GM23338 (cell line): ENCODE data around the gene CDKAL1. TPM values are rescaled to one million over a fixed set of nuclear protein-coding genes. Genes with fewer than 3 reads are reported as not detected.

ENCODE experiments used
- ATAC-seq: fragments of 200-7000 bp; cut with Tn5 transposase; 3 replicates; pipeline ENCODE4 v1.9.1; 2020
- DNase-seq: peaks from one replicate; pipeline ENCODE4 v3.0.0-alpha.2; 2015; ENCODE audit warnings: low spot score
- H2AFZ ChIP-seq: fragments of 200-600 bp; sonication (generic); 2 replicates; pipeline ENCODE4 v1.8.0; 2016; ENCODE audit warnings: antibody characterized with exemption, mild to moderate bottlenecking, moderate library complexity
- H3F3A ChIP-seq: fragments of 200-600 bp; sonication (generic); replicated peaks from 2 replicates; pipeline ENCODE4 v1.8.0; 2017; ENCODE audit warnings: antibody characterized with exemption, mixed run types, low read depth
- H3K27ac ChIP-seq: fragments of 200-600 bp; sonication (generic); 2 replicates; pipeline ENCODE4 v1.6.1; 2016; ENCODE audit warnings: low read depth
- H3K27me3 ChIP-seq: fragments of 200-600 bp; sonication (generic); 2 replicates; pipeline ENCODE4 v1.8.0; 2016; ENCODE audit warnings: mild to moderate bottlenecking, mixed run types, moderate library complexity; ENCODE audit not compliant: insufficient read depth
- H3K36me3 ChIP-seq: fragments of 200-600 bp; sonication (generic); 2 replicates; pipeline ENCODE4 v1.8.0; 2016; ENCODE audit warnings: mild to moderate bottlenecking; ENCODE audit not compliant: insufficient read depth
- H3K4me1 ChIP-seq: fragments of 200-600 bp; sonication (generic); 2 replicates; pipeline ENCODE4 v1.8.0; 2016; ENCODE audit warnings: mild to moderate bottlenecking, moderate library complexity; ENCODE audit not compliant: insufficient read depth
- H3K4me2 ChIP-seq: fragments of 200-600 bp; sonication (generic); 2 replicates; pipeline ENCODE4 v1.7.1; 2017; ENCODE audit warnings: mixed run types
- H3K4me3 ChIP-seq: fragments of 200-600 bp; sonication (generic); 2 replicates; pipeline ENCODE4 v1.6.1; 2016; ENCODE audit warnings: mixed run types
- H3K79me2 ChIP-seq: fragments of 200-600 bp; sonication (generic); replicated peaks from 2 replicates; pipeline ENCODE4 v1.8.0; 2017; ENCODE audit warnings: mild to moderate bottlenecking; ENCODE audit not compliant: insufficient read depth
- H3K9me2 ChIP-seq: fragments of 200-600 bp; sonication (generic); 2 replicates; pipeline ENCODE4 v1.8.0; 2017; ENCODE audit not compliant: insufficient read depth
- H4K20me1 ChIP-seq: fragments of 200-600 bp; sonication (generic); replicated peaks from 2 replicates; pipeline ENCODE4 v1.8.0; 2017; ENCODE audit warnings: mild to moderate bottlenecking; ENCODE audit not compliant: insufficient read depth
- H3K27ac Mint-ChIP-seq: 2 replicates; pipeline ENCODE4 v1.8.0; 2020; ENCODE audit warnings: inconsistent platforms, mild to moderate bottlenecking, moderate library complexity, mixed read lengths
- H3K27me3 Mint-ChIP-seq: 3 replicates; pipeline ENCODE4 v1.8.0; 2022; ENCODE audit warnings: low read depth, mild to moderate bottlenecking, moderate library complexity, mixed read lengths, inconsistent platforms; ENCODE audit not compliant: insufficient read depth, poor library complexity
- H3K36me3 Mint-ChIP-seq: 3 replicates; pipeline ENCODE4 v1.8.0; 2021; ENCODE audit warnings: low read depth, mild to moderate bottlenecking, inconsistent platforms, moderate library complexity, mixed read lengths
- H3K4me1 Mint-ChIP-seq: 3 replicates; pipeline ENCODE4 v1.8.0; 2020; ENCODE audit warnings: mild to moderate bottlenecking, inconsistent platforms, mixed read lengths
- H3K4me3 Mint-ChIP-seq: 3 replicates; pipeline ENCODE4 v1.8.0; 2021; ENCODE audit warnings: moderate library complexity, mild to moderate bottlenecking, inconsistent platforms, mixed read lengths
- H3K9me3 Mint-ChIP-seq: 3 replicates; pipeline ENCODE4 v1.8.0; 2020; ENCODE audit warnings: moderate library complexity, mild to moderate bottlenecking, inconsistent platforms, mixed read lengths
- EZH2 ChIP-seq: fragments of 200-600 bp; sonication (generic); IDR thresholded peaks from one replicate; pipeline ENCODE4 v1.8.0; 2017; ENCODE audit warnings: antibody characterized with exemption, mild to moderate bottlenecking, low read depth; ENCODE audit not compliant: unreplicated experiment
- EZH2phosphoT487 ChIP-seq: fragments of 200-600 bp; sonication (generic); IDR thresholded peaks from one replicate; pipeline ENCODE4 v1.8.1; 2018; ENCODE audit warnings: antibody characterized with exemption; ENCODE audit not compliant: unreplicated experiment
- POLR2AphosphoS5 ChIP-seq: IDR thresholded peaks from 2 replicates; pipeline ENCODE4 v1.6.1; 2016; ENCODE audit warnings: antibody characterized with exemption, low read depth
- ZNF114 ChIP-seq: fragments of 250-450 bp; sonication (Bioruptor Pico); IDR thresholded peaks from 2 replicates; pipeline ENCODE4 v1.5.0; 2020; ENCODE audit warnings: mild to moderate bottlenecking, moderate library complexity
- ZNF331 ChIP-seq: fragments of 250-450 bp; sonication (Bioruptor Pico); IDR thresholded peaks from 2 replicates; pipeline ENCODE4 v1.5.0; 2020; ENCODE audit warnings: low read depth, mild to moderate bottlenecking, moderate library complexity
- polyA plus RNA-seq: library from polyadenylated mRNA; unstranded; fragments of >200 nt; fragmentation: Nextera tagmentation; extraction: Ambion mirVana; gene quantifications from 2 replicates; pipeline ENCODE4 v1.2.1, GENCODE V29; 2016
- total RNA-seq: library from RNA; depleted of rRNA; stranded (reverse); fragments of >200 nt; shearing (Covaris generic); gene quantifications from 2 replicates; pipeline ENCODE4 v1.2.3, GENCODE V29; 2014
- TF ChIP-seq, protein P1 (sequence below): IDR thresholded peaks from 2 replicates; pipeline ENCODE4 v1.6.1; 2016; ENCODE audit warnings: antibody characterized with exemption
- TF ChIP-seq, protein P2 (sequence below): fragments of 250-450 bp; sonication (Bioruptor Pico); IDR thresholded peaks from 2 replicates; pipeline ENCODE4 v1.5.0; 2020; ENCODE audit warnings: mild to moderate bottlenecking, moderate library complexity
- TF ChIP-seq, protein P3 (sequence below): IDR thresholded peaks from one replicate; pipeline ENCODE4 v1.6.1; 2018; ENCODE audit warnings: antibody characterized with exemption; ENCODE audit not compliant: unreplicated experiment

CDKAL1 gene
- total and polyA plus RNA-seq, 2 experiments from 2014 or later = 17.8 to 35.0 TPM

DNA sequence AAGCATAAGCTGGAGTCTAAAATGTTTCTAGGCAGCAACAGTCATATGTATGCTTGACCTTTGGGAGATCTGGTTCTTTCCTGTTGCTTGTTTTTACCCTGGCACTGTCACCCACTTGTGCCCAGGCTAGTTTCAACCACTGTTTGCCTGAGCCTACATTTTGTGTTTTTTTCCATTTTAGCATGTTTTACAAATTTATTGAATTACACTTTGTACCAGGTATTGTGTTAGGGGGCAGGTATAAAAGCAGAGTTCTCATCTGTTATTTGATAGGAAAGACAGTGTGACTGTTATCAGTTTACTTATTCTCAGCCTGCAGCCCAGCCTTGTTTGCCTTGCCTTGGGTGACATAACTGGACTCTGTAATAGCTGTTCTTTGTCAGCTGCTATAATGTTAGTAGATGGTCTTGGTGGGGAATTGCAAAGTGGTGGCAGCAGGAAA is 147.0 kb downstream of the CDKAL1 start:
- Histone ChIP-seq H3K4me3 (no peak overlapping the region), H3K9me2 (no peaks in the 10 kb centered on the region), H3K79me2 (peaks cover 18% of the 10 kb centered on the region), H3K4me1 (peaks cover 6% of the 10 kb centered on the region; the same call in 1 of the 2 replicates), H3K27me3 (no peaks in the 10 kb centered on the region), H2AFZ (no peak overlapping the region), H3K4me2 (no peak overlapping the region), H4K20me1 (no peaks in the 10 kb centered on the region), H3F3A (no peaks in the 10 kb centered on the region), H3K27ac (no peak overlapping the region), H3K36me3 (no peaks in the 10 kb centered on the region)
- Mint-ChIP-seq H3K9me3 (no peaks in the 10 kb centered on the region; the same call in 2 of the 3 replicates), H3K4me1 (peaks cover 4% of the 10 kb centered on the region; the same call in 2 of the 3 replicates), H3K36me3 (peaks cover 5% of the 10 kb centered on the region; the same call in 1 of the 3 replicates), H3K4me3 (no peak overlapping the region), H3K27ac (no peak overlapping the region), H3K27me3 (peaks cover 4% of the 10 kb centered on the region)
- no peak for ATAC-seq
- no peak for DNase-seq
- TF ChIP-seq EZH2 (no peak), ZNF114 (no peak), ZNF331 (CRISPR knock-in tag) (no peak), POLR2AphosphoS5 (no peak)
- TF ChIP-seq, protein P1, sequence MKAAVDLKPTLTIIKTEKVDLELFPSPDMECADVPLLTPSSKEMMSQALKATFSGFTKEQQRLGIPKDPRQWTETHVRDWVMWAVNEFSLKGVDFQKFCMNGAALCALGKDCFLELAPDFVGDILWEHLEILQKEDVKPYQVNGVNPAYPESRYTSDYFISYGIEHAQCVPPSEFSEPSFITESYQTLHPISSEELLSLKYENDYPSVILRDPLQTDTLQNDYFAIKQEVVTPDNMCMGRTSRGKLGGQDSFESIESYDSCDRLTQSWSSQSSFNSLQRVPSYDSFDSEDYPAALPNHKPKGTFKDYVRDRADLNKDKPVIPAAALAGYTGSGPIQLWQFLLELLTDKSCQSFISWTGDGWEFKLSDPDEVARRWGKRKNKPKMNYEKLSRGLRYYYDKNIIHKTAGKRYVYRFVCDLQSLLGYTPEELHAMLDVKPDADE = no peak

GRCh38 chr6:20684474-20684873 is 150.2 kb downstream of the CDKAL1 start:
- peaks cover 26% of the 10 kb centered on the region; the same call in 2 of the 3 replicates for H3K4me1 Mint-ChIP-seq
- no peak overlapping the region for H3K27ac ChIP-seq
- no peak overlapping the region for H3K4me3 ChIP-seq
- no peak for ATAC-seq
- H3K79me2 ChIP-seq = peaks cover 33% of the 10 kb centered on the region
- H3K4me2 ChIP-seq = no peak overlapping the region
- no peak for DNase-seq
- H3K27me3 ChIP-seq = no peaks in the 10 kb centered on the region
- peaks cover 22% of the 10 kb centered on the region for H3K4me1 ChIP-seq
- no peak overlapping the region for H2AFZ ChIP-seq
- no peaks in the 10 kb centered on the region for H4K20me1 ChIP-seq
- no peaks in the 10 kb centered on the region for H3K27me3 Mint-ChIP-seq
- H3K4me3 Mint-ChIP-seq = no peak overlapping the region
- H3K9me2 ChIP-seq = no peaks in the 10 kb centered on the region
- H3F3A ChIP-seq = no peaks in the 10 kb centered on the region
- H3K27ac Mint-ChIP-seq = no peak overlapping the region
- H3K36me3 Mint-ChIP-seq = no peaks in the 10 kb centered on the region
- no peaks in the 10 kb centered on the region for H3K36me3 ChIP-seq
- H3K9me3 Mint-ChIP-seq = no peaks in the 10 kb centered on the region; the same call in 2 of the 3 replicates
- TF ChIP-seq, protein P1 = no peak
- TF ChIP-seq POLR2AphosphoS5 (no peak), EZH2phosphoT487 (no peak)
- TF ChIP-seq, protein P2, sequence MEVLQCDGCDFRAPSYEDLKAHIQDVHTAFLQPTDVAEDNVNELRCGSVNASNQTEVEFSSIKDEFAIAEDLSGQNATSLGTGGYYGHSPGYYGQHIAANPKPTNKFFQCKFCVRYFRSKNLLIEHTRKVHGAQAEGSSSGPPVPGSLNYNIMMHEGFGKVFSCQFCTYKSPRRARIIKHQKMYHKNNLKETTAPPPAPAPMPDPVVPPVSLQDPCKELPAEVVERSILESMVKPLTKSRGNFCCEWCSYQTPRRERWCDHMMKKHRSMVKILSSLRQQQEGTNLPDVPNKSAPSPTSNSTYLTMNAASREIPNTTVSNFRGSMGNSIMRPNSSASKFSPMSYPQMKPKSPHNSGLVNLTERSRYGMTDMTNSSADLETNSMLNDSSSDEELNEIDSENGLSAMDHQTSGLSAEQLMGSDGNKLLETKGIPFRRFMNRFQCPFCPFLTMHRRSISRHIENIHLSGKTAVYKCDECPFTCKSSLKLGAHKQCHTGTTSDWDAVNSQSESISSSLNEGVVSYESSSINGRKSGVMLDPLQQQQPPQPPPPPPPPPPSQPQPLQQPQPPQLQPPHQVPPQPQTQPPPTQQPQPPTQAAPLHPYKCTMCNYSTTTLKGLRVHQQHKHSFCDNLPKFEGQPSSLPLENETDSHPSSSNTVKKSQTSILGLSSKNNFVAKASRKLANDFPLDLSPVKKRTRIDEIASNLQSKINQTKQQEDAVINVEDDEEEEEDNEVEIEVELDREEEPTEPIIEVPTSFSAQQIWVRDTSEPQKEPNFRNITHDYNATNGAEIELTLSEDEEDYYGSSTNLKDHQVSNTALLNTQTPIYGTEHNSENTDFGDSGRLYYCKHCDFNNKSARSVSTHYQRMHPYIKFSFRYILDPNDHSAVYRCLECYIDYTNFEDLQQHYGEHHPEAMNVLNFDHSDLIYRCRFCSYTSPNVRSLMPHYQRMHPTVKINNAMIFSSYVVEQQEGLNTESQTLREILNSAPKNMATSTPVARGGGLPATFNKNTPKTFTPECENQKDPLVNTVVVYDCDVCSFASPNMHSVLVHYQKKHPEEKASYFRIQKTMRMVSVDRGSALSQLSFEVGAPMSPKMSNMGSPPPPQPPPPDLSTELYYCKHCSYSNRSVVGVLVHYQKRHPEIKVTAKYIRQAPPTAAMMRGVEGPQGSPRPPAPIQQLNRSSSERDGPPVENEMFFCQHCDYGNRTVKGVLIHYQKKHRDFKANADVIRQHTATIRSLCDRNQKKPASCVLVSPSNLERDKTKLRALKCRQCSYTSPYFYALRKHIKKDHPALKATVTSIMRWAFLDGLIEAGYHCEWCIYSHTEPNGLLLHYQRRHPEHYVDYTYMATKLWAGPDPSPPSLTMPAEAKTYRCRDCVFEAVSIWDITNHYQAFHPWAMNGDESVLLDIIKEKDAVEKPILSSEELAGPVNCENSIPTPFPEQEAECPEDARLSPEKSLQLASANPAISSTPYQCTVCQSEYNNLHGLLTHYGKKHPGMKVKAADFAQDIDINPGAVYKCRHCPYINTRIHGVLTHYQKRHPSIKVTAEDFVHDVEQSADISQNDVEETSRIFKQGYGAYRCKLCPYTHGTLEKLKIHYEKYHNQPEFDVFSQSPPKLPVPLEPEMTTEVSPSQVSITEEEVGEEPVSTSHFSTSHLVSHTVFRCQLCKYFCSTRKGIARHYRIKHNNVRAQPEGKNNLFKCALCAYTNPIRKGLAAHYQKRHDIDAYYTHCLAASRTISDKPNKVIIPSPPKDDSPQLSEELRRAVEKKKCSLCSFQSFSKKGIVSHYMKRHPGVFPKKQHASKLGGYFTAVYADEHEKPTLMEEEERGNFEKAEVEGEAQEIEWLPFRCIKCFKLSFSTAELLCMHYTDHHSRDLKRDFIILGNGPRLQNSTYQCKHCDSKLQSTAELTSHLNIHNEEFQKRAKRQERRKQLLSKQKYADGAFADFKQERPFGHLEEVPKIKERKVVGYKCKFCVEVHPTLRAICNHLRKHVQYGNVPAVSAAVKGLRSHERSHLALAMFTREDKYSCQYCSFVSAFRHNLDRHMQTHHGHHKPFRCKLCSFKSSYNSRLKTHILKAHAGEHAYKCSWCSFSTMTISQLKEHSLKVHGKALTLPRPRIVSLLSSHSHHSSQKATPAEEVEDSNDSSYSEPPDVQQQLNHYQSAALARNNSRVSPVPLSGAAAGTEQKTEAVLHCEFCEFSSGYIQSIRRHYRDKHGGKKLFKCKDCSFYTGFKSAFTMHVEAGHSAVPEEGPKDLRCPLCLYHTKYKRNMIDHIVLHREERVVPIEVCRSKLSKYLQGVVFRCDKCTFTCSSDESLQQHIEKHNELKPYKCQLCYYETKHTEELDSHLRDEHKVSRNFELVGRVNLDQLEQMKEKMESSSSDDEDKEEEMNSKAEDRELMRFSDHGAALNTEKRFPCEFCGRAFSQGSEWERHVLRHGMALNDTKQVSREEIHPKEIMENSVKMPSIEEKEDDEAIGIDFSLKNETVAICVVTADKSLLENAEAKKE = no peak
- TF ChIP-seq, protein P3, sequence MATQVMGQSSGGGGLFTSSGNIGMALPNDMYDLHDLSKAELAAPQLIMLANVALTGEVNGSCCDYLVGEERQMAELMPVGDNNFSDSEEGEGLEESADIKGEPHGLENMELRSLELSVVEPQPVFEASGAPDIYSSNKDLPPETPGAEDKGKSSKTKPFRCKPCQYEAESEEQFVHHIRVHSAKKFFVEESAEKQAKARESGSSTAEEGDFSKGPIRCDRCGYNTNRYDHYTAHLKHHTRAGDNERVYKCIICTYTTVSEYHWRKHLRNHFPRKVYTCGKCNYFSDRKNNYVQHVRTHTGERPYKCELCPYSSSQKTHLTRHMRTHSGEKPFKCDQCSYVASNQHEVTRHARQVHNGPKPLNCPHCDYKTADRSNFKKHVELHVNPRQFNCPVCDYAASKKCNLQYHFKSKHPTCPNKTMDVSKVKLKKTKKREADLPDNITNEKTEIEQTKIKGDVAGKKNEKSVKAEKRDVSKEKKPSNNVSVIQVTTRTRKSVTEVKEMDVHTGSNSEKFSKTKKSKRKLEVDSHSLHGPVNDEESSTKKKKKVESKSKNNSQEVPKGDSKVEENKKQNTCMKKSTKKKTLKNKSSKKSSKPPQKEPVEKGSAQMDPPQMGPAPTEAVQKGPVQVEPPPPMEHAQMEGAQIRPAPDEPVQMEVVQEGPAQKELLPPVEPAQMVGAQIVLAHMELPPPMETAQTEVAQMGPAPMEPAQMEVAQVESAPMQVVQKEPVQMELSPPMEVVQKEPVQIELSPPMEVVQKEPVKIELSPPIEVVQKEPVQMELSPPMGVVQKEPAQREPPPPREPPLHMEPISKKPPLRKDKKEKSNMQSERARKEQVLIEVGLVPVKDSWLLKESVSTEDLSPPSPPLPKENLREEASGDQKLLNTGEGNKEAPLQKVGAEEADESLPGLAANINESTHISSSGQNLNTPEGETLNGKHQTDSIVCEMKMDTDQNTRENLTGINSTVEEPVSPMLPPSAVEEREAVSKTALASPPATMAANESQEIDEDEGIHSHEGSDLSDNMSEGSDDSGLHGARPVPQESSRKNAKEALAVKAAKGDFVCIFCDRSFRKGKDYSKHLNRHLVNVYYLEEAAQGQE = no peak
